Lung (tissue), 12 donors: ENCODE measurements around the gene SHANK1. TPM values are rescaled to one million over a fixed set of nuclear protein-coding genes. Genes with fewer than 3 reads are reported as not detected.

ENCODE experiments used
- ATAC-seq: fragments of 200-7000 bp; cut with Tn5 transposase; one replicate; pipeline ENCODE4 v1.9.1; 2020; ENCODE audit warnings: moderate number of reproducible peaks; ENCODE audit not compliant: insufficient read depth, low FRiP score
- DNase-seq, 3 donors: peaks; one replicate each; pipeline ENCODE4 v3.0.0-alpha.2; 2013 to 2017
- H3K27ac ChIP-seq, 2 donors: one replicate each; pipeline ENCODE4 v1.5.1; 2013; ENCODE audit warnings: mild to moderate bottlenecking in 2 of 2, moderate library complexity in 2 of 2, control low read depth in 1 of 2, inconsistent platforms in 1 of 2, low read depth in 1 of 2, low read length in 1 of 2
- H3K27me3 ChIP-seq, 3 donors: one replicate each; pipeline ENCODE4 v1.5.1; 2013; ENCODE audit warnings: low read length in 2 of 3; ENCODE audit not compliant: control insufficient read depth in 3 of 3, insufficient read depth in 3 of 3
- H3K36me3 ChIP-seq, 4 donors: one replicate each; pipeline ENCODE4 v1.5.1; 2013; ENCODE audit warnings: low read length in 4 of 4, mild to moderate bottlenecking in 1 of 4, moderate library complexity in 1 of 4; ENCODE audit not compliant: control insufficient read depth in 4 of 4, insufficient read depth in 4 of 4
- H3K4me1 ChIP-seq, 5 donors: one replicate each; pipeline ENCODE4 v1.5.1; 2013; ENCODE audit warnings: low read length in 5 of 5, mild to moderate bottlenecking in 2 of 5, moderate library complexity in 1 of 5; ENCODE audit not compliant: control insufficient read depth in 5 of 5, insufficient read depth in 5 of 5
- H3K4me3 ChIP-seq: one replicate; pipeline ENCODE4 v1.5.1; 2013; ENCODE audit warnings: mild to moderate bottlenecking, control low read depth, moderate library complexity
- H3K9ac ChIP-seq, 2 donors: one replicate each; pipeline ENCODE4 v1.5.1; 2013; ENCODE audit warnings: low read length in 2 of 2, control low read depth in 1 of 2; ENCODE audit not compliant: insufficient read depth in 1 of 2
- H3K9me3 ChIP-seq, 4 donors: one replicate each; pipeline ENCODE4 v1.5.1; 2013; ENCODE audit warnings: low read length in 3 of 4, mild to moderate bottlenecking in 1 of 4, moderate library complexity in 1 of 4; ENCODE audit not compliant: control insufficient read depth in 4 of 4, insufficient read depth in 3 of 4
- WGBS, 2 donors: extraction: QIAGEN DNeasy Blood & Tissue Kit; methylation state at CpG; one replicate each; pipeline ENCODE4 v1.1.7; 2013; 5-methylcytosine and 5-hydroxymethylcytosine counted together
- polyA plus RNA-seq, 2 donors: library from polyadenylated mRNA; stranded (reverse); fragments of 200-250 nt; gene quantifications; one replicate each; pipeline ENCODE4 v1.2.1, GENCODE V29; 2013
- total RNA-seq, 2 donors: library from RNA; depleted of rRNA in 1 of 2; stranded (reverse); fragments of >200 nt in 1 of 2; gene quantifications; one replicate each; pipeline ENCODE4 v1.2.1, GENCODE V29; 2014 to 2021
- TF ChIP-seq, protein P1 (sequence below): IDR thresholded peaks from 2 replicates; pipeline ENCODE4 v1.5.1; 2012; ENCODE audit warnings: mild to moderate bottlenecking; ENCODE audit errors: control extremely low read depth, extremely low read depth
- donor health status: control.
- donor health status: control.
- donor health status: Bipolar disorder and iron deficiency.
- donor health status: healthy.
- donor health status: DM: yes; HTN: yes; CAD: no.

The SHANK1 gene
- total and polyA plus RNA-seq, 4 donors: 0.15 to 1.2 (median 0.21) TPM

DNA sequence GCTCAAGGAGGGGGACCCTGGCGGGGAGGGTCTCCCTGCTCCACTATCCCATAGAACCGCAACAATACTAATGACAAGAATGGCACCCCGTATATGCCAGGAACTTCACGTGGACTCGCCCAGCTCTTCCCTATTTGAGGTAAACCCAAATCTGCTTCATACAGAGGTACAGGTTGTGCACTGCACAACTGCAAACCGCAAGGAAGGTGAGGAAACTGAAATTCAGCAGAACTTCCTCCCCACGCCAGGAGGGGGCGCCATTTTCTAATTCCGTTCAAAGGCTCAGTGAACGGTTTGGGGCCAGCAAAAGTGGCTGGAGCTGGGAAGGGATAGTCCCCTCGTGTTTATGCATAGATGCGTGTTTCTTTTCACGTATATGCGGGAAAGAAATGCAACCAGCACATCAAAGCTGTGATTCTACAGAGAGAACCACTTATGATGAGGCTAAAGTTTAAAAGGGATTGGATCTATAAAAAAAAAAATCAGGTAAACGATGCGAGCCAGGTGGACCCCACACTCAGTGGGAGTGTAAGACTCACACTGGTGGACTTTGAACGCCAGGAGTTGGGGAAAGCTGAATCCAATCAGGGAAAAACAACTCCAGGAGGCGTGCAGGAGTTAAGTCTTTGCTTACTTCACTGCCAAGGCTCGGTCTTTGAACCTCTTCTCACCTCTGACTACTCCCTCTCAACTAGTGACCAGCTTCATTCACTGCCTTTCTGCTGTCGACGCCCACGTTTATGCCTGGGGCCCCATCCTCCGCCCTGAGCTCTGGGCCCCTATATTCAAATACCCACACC is 50.1 kb downstream of the SHANK1 start:
- no peak overlapping the region for H3K27ac ChIP-seq

DNA sequence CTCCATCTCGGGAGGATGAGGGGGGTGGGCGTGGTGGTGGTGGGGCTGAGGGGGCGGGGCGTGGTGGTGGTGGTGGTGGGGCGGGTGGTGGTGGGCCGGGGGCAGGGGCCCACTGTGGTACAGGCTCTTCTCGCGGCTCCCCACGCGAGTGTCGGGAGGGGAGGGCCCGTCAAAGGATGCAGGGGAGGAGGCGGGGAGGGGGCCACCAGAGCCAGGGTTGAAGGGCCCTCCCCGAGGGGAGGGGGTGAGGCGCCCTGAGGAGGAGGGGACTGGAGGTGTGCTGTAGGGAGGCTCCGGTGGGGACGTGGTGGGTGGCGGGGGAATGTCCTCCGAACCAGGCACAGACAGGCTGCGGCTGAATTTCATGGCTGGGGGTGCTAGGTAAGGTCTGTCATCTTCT is 50.7 kb downstream of the SHANK1 start:
- DNase-seq (no peak), ATAC-seq (no peak)
- no peak overlapping the region for H3K9ac ChIP-seq
- H3K4me1 ChIP-seq: peaks cover 0 to 5% (median 0%) of the 10 kb centered on the region in 5 donors
- H3K27me3 ChIP-seq: peaks cover 20 to 42% (median 24%) of the 10 kb centered on the region in 3 donors
- peaks cover 0 to 4% (median 0%) of the 10 kb centered on the region in 4 donors for H3K9me3 ChIP-seq
- TF ChIP-seq, protein P1, sequence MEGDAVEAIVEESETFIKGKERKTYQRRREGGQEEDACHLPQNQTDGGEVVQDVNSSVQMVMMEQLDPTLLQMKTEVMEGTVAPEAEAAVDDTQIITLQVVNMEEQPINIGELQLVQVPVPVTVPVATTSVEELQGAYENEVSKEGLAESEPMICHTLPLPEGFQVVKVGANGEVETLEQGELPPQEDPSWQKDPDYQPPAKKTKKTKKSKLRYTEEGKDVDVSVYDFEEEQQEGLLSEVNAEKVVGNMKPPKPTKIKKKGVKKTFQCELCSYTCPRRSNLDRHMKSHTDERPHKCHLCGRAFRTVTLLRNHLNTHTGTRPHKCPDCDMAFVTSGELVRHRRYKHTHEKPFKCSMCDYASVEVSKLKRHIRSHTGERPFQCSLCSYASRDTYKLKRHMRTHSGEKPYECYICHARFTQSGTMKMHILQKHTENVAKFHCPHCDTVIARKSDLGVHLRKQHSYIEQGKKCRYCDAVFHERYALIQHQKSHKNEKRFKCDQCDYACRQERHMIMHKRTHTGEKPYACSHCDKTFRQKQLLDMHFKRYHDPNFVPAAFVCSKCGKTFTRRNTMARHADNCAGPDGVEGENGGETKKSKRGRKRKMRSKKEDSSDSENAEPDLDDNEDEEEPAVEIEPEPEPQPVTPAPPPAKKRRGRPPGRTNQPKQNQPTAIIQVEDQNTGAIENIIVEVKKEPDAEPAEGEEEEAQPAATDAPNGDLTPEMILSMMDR: no peak
- no peak overlapping the region for H3K4me3 ChIP-seq
- no peaks in the 10 kb centered on the region for H3K36me3 ChIP-seq
- 40 to 56% methylated on average over 12 to 20 of the region's 20 CpGs for WGBS, 2 donors
- H3K27ac ChIP-seq: no peak overlapping the region

More for the DNA sequence above, 50.1 kb downstream of the SHANK1 start:
- H3K9me3 ChIP-seq: peaks cover 0 to 2% (median 0%) of the 10 kb centered on the region in 4 donors
- DNase-seq (peak in 1 of 3 donors; percentile 13), ATAC-seq (no peak)
- no peaks in the 10 kb centered on the region for H3K36me3 ChIP-seq
- TF ChIP-seq, protein P1: no peak
- no peak overlapping the region for H3K9ac ChIP-seq
- peaks cover 20 to 47% (median 24%) of the 10 kb centered on the region in 3 donors for H3K27me3 ChIP-seq
- no peak overlapping the region for H3K4me3 ChIP-seq
- peaks cover 0 to 5% (median 0%) of the 10 kb centered on the region in 5 donors for H3K4me1 ChIP-seq
- WGBS, 2 donors: 41 to 44% methylated on average over 23 of the region's 23 CpGs

DNA sequence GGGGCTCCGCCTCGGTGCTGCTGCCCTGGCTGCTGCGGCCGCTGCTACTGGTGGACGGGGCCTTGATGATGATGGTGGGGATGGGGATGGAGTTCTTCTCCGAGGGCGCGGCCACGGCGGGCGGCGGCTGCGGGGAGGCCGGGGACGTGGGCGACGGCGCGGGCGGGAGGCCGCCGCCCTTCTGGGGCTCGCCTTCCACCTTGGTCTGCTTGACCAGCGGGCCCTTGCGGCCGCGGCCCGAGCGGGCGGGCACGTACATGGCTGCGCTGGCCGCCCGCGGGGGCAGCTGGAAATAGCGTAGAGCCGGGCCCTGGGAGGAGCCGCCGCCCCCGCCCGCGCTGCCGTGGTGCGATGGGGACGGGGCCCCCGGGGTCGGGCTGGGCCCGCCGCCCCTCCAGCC is 51.2 kb downstream of the SHANK1 start:
- 5 to 6% methylated on average over 27 to 49 of the region's 49 CpGs for WGBS, 2 donors
- Histone ChIP-seq H3K27ac (no peak overlapping the region), H3K9me3 (peaks cover 0 to 4% (median 0%) of the 10 kb centered on the region in 4 donors), H3K27me3 (peaks cover 20 to 43% (median 26%) of the 10 kb centered on the region in 3 donors), H3K4me1 (peaks cover 0 to 5% (median 0%) of the 10 kb centered on the region in 5 donors), H3K9ac (no peak overlapping the region), H3K4me3 (no peak overlapping the region), H3K36me3 (no peaks in the 10 kb centered on the region)
- DNase-seq: no peak
- no peak for ATAC-seq
- TF ChIP-seq, protein P1: no peak
